Measurements from ENCODE around the gene ALK.

The ALK gene

DNA sequence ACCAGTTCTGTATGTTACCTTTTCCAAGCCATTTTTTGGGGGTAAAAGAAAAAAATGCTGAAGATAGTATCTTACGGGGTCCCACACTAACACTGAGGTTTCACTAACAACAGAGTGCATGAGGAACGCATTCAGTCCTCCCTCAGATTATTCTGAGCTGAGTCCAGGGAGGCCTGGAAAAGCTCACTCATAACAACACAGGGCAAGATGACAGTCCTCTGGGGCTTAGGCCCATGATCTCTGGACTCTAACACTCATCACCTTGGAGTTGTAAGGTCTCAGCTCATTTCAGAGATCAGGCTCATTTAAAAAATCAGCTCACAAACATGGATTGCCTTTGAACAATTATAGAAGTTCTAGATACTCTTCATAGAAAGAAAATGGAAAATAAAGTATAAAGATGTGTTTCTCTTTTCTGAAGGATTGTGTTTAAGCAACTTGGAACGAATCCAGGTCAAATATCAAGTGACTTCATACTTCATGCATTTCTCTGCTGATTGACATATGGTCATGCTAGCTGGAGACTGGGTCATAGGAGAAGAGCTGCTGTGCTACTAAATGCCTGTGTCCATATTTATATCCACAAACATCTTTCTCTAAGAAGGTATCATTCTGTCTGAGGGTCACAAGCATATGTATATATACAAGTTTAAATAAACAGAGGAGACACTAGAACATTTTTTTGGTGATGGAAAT lies 265.8 kb downstream of the ALK start:
- DNase-seq (ENCODE audit: low read depth, low spot score): no peak

DNA sequence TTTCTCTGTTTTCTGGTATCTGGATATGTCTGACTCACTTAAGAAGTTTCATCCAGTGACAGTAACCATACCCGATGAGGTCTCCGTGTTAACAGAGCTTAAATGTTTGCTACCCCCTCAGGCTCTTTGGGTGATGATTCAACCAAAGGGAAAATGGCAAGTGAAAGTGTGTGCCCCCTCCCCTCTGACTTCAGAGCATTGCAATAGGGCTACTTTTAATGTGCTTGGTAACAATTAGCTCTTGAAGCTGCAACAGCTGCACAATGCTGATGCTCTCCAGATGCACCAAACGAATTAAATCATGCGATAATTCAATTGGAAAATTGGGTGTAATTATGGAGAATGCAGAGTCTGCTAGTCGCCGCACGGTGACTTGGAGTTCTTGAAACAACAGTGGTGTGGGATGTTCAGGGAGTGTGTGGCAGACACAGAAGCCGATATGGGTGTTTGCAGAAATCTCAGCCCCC lies 270.7 kb downstream of the ALK start:
- DNase-seq (ENCODE audit: low read depth, low spot score): no peak

DNA sequence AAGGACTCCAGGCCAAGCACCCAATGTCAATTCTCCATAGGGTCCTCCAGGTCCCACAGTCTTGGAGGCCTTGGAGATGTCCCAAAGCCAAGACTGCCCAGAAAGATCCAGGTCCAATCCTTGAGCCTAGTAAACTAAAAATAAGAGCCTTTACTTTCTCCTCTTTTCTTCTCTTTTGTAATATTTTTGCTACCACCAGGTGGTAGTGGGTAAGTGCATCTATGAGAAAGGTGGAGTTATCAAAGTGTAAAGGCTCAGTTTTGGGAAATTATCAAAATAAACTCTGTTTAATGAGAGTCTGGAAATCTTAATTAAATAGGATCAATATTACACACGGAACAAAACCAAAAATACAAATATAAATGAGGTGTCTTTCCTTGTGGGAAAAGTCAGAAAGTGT lies 276.4 kb downstream of the ALK start:
- no peak for DNase-seq (ENCODE audit: low read depth, low spot score)

DNA sequence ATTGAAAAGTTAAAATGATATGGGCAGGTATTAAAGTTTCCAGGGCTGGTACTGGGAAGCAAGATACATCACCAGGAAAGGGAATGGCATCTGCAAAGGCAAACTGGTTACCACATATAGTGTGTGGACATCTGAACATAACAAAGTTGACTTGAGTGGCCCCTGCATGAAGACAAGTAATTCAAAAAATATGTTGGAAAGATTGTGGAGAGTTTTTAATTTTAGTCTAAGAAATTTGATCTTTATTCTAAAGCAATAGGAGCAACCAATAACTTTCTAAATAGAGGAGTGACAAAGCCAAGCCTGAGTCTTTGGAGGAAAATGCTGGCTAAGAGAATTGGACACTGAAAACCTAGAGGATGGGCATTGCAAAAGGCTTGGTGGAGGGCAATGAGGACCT lies 278.2 kb downstream of the ALK start:
- no peak for DNase-seq (ENCODE audit: low read depth, low spot score)

DNA sequence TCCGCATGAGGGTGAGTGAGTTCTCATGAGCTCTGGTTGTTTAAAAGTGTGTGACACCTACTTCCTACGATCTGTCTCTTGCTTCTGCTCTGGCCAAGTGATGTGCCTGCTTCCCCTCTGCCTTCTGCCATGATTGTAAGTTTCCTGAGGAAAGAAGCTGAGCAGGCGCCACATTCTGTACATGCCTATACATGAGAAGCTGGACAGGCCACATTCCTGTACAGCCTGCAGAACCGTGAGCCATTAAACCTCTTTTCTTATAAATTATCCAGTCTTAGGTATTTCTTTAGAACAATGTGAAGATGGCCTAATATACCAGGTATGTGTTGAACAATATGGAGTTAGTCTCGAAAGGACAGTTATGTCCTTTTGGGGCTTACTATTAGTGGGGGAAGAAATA lies 281.0 kb downstream of the ALK start:
- no peak for DNase-seq (ENCODE audit: low read depth, low spot score)

DNA sequence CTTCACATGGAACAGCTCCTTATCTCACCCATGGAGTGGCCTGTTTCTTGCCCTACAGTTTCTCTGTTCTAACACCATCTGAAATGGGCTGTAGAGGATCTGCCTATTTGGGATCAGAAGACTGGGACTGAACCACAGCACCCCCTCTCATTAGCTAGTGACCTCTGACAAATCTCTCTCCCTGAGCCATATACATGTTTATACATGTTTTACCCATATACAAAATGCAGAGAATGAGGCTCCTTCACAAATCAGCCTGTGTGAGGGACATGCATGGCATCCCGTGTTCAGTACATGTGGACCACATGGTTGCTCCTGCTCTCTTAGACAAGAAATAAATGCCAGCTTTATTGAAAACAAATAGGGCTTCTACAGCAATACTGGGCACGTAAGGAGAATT lies 282.7 kb downstream of the ALK start:
- DNase-seq (ENCODE audit: low read depth, low spot score): no peak

DNA sequence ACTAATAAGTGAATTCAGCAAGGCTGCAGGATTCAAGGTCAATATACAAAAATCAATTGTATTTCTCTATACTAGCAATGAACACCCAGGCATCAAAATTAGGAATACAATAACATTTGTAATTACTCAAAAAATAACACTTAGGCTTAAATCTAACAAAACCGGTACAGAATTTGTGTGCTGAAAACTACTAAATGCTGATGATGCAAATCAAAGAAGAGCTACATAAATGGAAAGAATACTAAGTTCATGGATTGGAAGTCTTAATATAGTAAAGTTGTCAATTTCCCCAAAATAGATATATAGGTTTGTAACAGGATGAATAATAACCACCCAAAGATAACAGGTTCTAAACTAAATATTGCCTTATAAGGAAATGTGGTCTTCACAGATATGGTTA lies 286.5 kb downstream of the ALK start:
- DNase-seq (ENCODE audit: low read depth, low spot score): no peak

DNA sequence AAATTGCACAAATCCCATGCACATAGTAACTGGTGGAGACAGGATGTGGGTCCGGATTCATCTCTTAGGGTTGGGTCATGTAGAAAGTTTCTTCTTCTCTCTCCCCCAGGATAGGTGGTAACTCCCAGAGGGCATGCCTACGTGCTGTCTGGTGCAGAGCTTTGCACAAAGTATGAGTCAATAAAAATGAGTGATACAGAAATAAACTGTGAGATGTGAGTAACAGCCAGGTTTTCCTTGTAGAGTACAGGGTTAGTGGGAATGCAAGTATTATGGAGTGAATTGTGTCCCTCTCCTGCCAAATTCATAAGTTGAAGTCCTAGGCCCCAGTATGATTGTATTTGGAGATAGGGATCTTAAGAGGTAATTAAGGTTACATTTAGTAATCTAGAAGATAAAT lies 289.4 kb downstream of the ALK start:
- no peak for DNase-seq (ENCODE audit: low read depth, low spot score)

DNA sequence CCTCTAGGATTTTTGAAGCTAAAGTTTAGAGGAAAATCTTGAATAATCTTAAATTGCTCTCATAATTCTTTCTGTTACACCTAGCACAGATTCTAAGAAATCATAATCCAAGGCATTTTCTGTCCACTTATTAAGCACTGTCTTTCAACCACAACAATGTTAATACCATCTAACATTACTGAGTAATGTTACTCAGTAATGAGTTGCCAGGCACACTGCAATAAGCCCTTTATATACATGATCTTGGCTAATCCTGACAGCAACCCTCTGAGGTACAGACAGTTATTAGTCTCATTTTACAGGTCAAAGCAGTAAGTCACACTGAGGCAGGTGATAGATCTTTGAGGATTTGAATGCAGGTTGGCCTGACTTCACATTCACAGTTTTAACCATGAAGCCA lies 291.9 kb downstream of the ALK start:
- DNase-seq (ENCODE audit: low read depth, low spot score): no peak

DNA sequence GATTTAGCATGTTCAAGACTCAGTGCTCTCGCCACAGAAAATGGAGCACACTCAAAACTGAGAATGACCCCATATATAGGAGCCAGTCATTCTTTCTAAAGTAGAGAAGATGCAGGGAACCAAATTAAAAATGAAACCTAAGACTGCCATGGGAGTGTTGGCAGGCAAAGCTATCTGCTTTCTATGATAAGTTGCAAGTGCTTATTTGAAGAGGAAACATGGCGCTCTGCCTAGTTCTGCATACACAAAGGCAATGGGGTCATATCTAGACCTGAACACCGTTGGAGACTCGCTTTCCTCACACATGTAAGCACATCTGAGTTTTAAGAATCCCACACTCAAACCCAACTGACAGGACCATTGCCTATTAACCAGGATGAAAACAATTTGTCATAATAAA lies 292.5 kb downstream of the ALK start:
- DNase-seq (ENCODE audit: low read depth, low spot score): no peak

DNA sequence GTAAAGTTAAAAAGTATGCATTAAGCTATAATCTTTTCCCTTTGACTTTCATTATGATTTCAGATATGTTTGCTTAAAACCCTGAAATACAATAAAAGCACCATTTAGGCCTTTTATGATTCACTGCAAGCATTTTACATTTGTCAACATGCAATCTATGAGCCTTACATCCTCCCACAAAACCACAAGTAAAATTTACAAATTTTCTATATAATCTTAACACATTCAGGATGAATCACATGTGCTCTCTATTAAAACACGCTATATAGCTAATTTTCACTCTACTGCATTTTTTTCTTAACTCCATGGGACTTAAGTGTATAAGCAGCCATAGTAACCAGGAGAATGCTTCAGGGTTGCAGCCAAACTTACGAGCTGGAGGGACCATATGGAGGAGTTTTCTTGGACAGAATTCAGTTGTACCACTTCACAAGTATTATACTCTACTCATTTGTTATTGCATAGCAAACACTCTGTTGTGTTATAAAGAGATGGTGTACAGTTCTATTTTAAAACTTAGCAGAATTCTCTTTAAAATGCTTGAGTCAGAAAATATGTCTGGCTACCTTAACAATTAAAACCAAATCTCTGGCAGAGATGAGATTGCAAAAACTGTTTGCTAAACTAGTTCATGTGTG lies 293.2 kb downstream of the ALK start:
- no peak for DNase-seq (ENCODE audit: low read depth, low spot score)

DNA sequence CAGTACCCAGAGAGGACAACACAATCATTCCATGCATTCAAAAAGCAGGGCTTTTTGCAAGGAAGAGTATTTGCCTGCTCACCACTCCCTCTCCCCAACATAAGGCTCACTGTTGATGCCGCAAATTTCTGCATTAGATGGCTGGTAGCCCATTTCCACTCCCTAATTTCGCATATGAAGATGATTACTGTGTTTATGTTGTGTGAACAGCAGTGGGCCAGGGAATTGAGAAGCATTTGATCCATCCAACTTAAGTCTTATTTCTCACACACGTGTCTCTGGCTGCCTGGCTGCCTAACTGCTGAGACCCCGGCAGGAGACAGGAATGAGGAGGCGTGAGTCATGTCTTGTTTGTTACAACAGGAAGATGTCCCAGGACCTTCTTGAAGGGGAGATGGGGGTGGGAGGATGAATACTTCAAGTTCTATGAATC lies 294.1 kb downstream of the ALK start:
- DNase-seq (ENCODE audit: low read depth, low spot score): no peak

DNA sequence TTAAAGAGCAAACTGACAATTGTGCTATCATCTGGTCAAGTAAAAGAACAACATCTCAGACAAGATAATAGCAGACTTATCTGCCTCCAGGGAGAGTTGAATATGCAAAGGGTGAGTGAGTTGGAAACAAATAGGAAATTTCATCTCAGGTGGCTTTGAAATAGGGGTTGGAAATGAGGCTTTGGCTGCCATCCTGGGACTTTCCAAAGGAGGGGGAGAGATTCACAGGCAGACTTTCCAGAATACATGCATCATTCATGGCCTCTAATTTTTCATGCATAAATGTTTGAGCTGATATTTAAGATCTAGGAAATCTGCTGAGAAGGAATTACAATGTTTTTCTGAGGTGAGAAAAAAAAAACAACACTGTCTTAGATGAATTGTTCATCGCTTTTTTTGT lies 300.5 kb downstream of the ALK start:
- DNase-seq (ENCODE audit: low read depth, low spot score): no peak

DNA sequence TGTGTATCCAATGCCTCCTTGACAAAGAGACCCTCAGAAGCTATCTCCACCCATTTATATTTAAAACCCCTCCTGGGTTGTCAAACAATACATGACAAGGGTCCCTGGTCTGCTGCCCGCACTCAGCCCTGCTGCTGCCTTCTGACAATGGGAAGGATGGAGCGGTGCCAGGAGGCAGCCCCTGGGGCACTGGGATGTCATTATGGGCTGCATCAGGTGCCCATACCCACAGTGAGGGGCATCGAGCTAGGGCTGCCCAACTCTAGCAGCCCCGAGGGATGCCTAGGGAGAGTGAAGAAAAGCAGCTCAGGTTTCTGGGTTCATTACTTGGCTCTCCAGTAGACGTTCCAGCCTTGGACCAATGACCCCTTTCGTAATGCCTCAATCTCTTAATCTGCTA lies 301.7 kb downstream of the ALK start:
- DNase-seq (ENCODE audit: low read depth, low spot score): no peak

DNA sequence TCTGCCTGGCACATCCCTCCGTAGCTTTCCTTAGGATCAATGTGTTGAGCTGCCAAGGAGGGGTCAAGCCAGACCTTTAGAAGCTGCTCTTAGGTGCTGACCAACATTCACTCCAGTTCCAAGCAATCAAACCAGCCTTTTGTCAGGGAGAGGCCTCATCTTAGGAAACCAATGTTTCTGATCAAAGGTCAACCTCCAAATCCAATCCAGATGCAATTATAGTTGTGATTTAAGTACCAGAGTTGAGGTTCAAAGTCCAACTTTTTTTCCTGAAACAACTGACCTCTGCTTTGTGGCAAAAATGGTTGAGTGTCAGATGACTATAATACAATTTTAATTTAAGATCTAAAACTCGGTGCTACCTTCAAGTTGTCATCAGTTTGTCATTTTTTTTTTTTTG lies 303.4 kb downstream of the ALK start:
- DNase-seq (ENCODE audit: low read depth, low spot score): no peak

DNA sequence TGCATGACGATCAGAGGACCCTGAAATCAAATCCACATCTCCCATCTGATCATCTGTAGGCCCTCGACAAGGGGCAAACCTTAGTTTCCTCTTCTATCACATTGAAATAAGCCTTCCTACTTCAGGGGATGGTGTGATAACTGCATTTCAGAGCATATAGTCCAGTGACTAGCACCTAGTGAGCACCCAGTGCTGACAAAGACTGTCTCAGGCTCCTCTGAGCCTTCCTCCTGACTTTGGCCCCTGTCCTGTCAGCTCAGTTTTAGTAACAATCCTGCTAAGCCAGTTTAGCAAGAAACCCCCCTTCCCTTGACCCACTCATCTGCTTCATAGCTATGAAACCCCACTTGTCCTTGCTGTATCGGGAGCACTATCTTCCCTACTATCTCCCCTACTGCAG lies 304.0 kb downstream of the ALK start:
- DNase-seq (ENCODE audit: low read depth, low spot score): no peak

DNA sequence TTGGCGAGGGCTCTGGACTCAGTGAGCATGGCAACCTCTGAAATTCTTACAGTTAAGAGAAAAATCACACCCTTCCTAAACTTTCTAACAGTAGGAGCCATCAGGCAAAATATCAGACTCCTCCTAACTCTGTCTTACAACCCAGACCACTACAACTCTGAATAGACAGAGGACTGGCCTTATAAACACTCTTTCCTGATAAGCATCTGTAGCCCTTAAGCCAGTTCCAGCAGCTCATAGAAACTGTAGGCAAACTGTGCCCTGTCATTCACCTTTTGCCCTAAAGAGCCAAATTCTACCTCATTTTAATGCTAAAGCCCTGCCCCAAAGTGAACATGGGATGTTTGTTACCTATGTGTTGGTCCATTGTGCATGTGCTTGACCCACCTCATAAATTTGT lies 304.8 kb downstream of the ALK start:
- DNase-seq (ENCODE audit: low read depth, low spot score): no peak

DNA sequence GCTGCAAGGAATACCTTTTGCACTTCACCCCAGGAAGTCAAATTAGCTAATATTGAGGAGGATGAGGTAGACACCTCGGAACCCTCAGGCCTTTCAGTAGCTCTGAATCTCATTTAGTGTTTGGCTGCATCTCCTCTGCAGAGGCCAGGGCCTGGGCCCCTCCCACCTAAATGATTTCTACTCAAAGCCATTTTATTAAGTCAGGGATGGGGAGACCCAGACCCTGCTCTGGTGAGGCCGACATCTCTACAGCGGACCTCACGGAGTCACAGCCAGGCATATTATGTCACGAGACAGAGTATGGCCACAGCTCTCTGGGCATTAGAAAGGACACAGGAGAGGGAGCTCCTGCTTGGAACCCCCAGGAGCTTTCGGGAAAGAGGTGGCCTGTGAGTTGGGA lies 305.5 kb downstream of the ALK start:
- DNase-seq (ENCODE audit: low read depth, low spot score): no peak

DNA sequence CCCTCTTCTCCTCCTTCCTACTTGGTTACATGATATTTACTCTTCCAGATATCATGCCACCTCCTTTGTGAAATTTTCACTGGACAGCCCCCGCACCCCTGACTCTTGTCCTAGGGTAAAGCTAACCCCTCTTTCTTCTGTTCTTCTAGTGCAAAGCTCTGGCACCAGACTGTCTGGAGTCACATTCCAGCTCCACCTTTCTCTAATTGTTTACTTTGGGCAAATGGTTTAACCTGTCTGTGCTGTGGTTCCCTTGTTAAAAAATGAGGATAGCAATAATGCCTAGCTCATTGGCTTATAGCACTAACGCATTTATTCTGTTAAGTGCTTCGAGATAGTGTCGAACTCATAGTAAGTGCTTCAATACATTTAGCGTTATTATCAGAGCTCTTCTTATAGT lies 306.2 kb downstream of the ALK start:
- no peak for DNase-seq (ENCODE audit: low read depth, low spot score)

DNA sequence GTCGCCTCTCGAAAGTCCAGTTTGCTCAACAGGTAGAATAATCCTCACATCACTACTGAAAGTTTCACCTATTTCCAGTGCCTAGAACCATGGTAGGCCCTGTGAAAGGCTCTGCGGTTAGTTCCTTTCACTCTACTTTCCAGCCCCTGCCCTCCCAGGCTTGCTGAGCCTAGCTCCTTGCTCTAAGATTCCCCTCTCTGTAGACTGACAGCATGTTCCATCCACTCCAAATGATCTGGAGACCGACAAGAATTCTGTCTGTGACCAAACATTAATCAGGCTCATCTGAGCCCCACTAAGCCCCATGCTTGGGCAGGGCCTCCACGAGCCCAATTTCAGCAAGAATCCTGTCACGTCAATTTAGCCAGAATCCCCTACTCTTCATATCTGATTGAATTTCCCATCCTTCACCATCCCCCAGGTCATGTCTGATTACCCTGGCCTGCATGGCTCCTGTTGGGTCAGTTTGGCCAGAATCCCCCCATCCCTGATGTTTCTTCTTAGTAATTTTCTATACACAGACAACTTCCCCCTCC lies 307.0 kb downstream of the ALK start:
- DNase-seq (ENCODE audit: low read depth, low spot score): no peak

DNA sequence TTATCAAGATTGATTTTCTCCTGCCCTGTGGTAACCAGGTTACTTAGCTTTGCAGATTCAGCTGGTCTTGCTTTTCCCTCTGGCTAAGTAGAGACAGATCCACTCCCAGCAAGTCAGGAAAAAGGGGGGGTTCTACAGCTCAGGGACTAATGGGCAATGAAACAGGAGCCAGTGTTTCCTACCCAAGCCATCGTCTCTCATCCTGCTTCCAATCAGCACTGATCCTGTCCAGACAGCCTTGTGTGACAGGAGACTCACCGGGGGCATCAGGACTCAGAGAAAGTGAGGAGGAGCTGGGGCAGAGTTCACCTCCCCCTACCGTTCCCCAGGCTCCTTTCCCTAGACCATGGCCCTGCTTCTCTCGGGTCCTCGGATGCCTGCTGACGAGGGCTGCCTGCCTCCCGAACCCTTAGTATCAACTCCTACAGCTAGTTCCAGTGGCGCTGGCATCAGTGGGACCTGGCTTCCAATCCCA lies 307.6 kb downstream of the ALK start:
- DNase-seq (ENCODE audit: low read depth, low spot score): no peak

DNA sequence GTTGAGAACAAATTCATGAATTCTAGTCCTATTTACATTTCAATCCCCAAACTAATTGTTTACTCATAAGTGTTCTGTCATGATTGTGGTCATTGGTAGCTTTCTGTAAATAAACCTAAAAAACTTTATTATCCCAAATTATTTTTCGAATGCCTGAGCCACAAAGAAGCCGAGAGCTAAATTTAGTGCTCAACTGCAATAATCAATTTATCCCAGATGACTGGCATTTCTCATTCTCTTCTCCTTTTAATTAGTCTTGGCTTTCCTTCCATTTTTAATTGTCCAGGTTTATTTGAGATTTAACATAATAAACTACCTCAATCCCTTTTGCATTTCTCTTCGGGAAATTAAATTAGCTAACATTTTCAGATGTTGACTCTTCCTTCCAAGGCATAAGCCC lies 308.3 kb downstream of the ALK start:
- no peak for DNase-seq (ENCODE audit: low read depth, low spot score)

DNA sequence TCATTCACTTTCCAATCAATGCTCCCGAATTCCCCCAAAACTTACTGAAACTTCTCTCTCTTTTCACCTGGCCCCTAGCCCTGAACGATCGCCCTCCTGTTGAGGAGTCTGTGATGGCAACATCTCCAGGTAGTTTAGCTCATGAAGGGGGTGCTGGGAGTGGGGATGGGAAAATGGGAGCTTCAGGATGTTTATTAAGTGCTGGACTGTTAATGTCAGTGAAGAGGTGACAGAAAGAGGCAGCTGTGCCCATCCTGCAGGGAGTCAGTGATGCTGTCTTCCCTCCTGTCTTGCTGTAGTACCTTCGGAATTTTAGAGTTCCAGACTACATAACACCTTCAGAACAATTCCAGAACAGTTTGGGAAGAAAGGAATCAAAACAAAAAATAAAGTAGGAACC lies 308.8 kb downstream of the ALK start:
- DNase-seq (ENCODE audit: low read depth, low spot score): no peak

Data from activated CD4-positive, CD25-positive, alpha-beta regulatory T cell treated with anti-CD3 and anti-CD28 coated beads, Interleukin-2, amount 50 U/mL, for 16 hours (primary cell).